Measurements from ENCODE around the gene NUDT1. TPM values are rescaled to one million over a fixed set of nuclear protein-coding genes. Genes with fewer than 3 reads are reported as not detected.

Gene NUDT1
- total RNA-seq, 2 experiments from 2014 or later: 88.4 to 117 TPM

- BruUV-seq (replicated peaks): no TSS peak
- ChIA-PET POLR2A (no interaction called here), CTCF (ENCODE audit: unreplicated experiment) (no interaction called here)
- no peak overlapping the region for H3K27ac ChIP-seq (ENCODE audit: low read depth, low read length, poor library complexity, severe bottlenecking)
- H3K36me3 ChIP-seq (ENCODE audit: insufficient read depth, low read length): peaks cover 88% of the 10 kb centered on the region
- DNase-seq (ENCODE audit: low spot score): no peak
- H4K20me1 ChIP-seq (ENCODE audit: insufficient read depth, low read length): no peaks in the 10 kb centered on the region
- no peak overlapping the region for H3K4me3 ChIP-seq (ENCODE audit: low read depth, low read length, poor library complexity, severe bottlenecking)
- H3K79me2 ChIP-seq (ENCODE audit: insufficient read depth, low read depth, low read length): no peaks in the 10 kb centered on the region
- H3K4me1 ChIP-seq (ENCODE audit: insufficient read depth, low read length, poor library complexity, severe bottlenecking): no peaks in the 10 kb centered on the region
- H3K9me3 ChIP-seq (ENCODE audit: low read length): no peaks in the 10 kb centered on the region
- intact Hi-C loops (cut with micrococcal nuclease; ENCODE audit: unreplicated experiment): no loop called here
- no peak for TF ChIP-seq CTCF (conservative IDR thresholded peaks at IDR 0.05; ENCODE audit: low read length)
- no peak overlapping the region for H2AFZ ChIP-seq (ENCODE audit: low read length)
- no peak overlapping the region for H3K4me2 ChIP-seq (ENCODE audit: low read length)
- no peaks in the 10 kb centered on the region for H3K9me2 ChIP-seq (ENCODE audit: insufficient read depth, low read length)
Measured at GRCh38 chr7:2220030-2220429, 22.0 kb upstream of the NUDT1 start.

GRCh38 chr7:2220506-2220905 is 21.5 kb upstream of the NUDT1 start:
- no TSS peak for BruUV-seq (replicated peaks)
- intact Hi-C loops (cut with micrococcal nuclease; ENCODE audit: unreplicated experiment): no loop called here

GRCh38 chr7:2220954-2221353 is 21.1 kb upstream of the NUDT1 start:
- no peaks in the 10 kb centered on the region for H3K9me2 ChIP-seq (ENCODE audit: insufficient read depth, low read length)
- H3K4me3 ChIP-seq (ENCODE audit: low read depth, low read length, poor library complexity, severe bottlenecking): no peak overlapping the region
- no peaks in the 10 kb centered on the region for H3K4me1 ChIP-seq (ENCODE audit: insufficient read depth, low read length, poor library complexity, severe bottlenecking)
- intact Hi-C loops (cut with micrococcal nuclease; ENCODE audit: unreplicated experiment): no loop called here
- ChIA-PET CTCF (ENCODE audit: unreplicated experiment) (no interaction called here), POLR2A (no interaction called here)
- BruUV-seq (replicated peaks): no TSS peak
- no peak for DNase-seq (ENCODE audit: low spot score)
- no peak for TF ChIP-seq EZH2phosphoT487 (IDR thresholded peaks at IDR 0.05; ENCODE audit: borderline replicate concordance, low read depth, low read length)
- no peak for TF ChIP-seq CTCF (conservative IDR thresholded peaks at IDR 0.05; ENCODE audit: low read length)
- H3K36me3 ChIP-seq (ENCODE audit: insufficient read depth, low read length): peaks cover 90% of the 10 kb centered on the region
- H2AFZ ChIP-seq (ENCODE audit: low read length): no peak overlapping the region
- no peaks in the 10 kb centered on the region for H3K79me2 ChIP-seq (ENCODE audit: insufficient read depth, low read depth, low read length)
- H3K27ac ChIP-seq (ENCODE audit: low read depth, low read length, poor library complexity, severe bottlenecking): no peak overlapping the region
- no peaks in the 10 kb centered on the region for H3K9me3 ChIP-seq (ENCODE audit: low read length)
- H3K4me2 ChIP-seq (ENCODE audit: low read length): no peak overlapping the region
- H4K20me1 ChIP-seq (ENCODE audit: insufficient read depth, low read length): no peaks in the 10 kb centered on the region

More at GRCh38 chr7:2220506-2220905, 21.5 kb upstream of the NUDT1 start:
- TF ChIP-seq EZH2phosphoT487 (IDR thresholded peaks at IDR 0.05; ENCODE audit: borderline replicate concordance, low read depth, low read length) (no peak), CTCF (conservative IDR thresholded peaks at IDR 0.05; ENCODE audit: low read length) (no peak)
- Histone ChIP-seq H3K36me3 (ENCODE audit: insufficient read depth, low read length) (peaks cover 90% of the 10 kb centered on the region), H3K4me2 (ENCODE audit: low read length) (no peak overlapping the region), H3K27ac (ENCODE audit: low read depth, low read length, poor library complexity, severe bottlenecking) (no peak overlapping the region), H3K9me3 (ENCODE audit: low read length) (no peaks in the 10 kb centered on the region), H3K4me1 (ENCODE audit: insufficient read depth, low read length, poor library complexity, severe bottlenecking) (no peaks in the 10 kb centered on the region), H3K4me3 (ENCODE audit: low read depth, low read length, poor library complexity, severe bottlenecking) (no peak overlapping the region), H3K9me2 (ENCODE audit: insufficient read depth, low read length) (no peaks in the 10 kb centered on the region), H4K20me1 (ENCODE audit: insufficient read depth, low read length) (no peaks in the 10 kb centered on the region), H3K79me2 (ENCODE audit: insufficient read depth, low read depth, low read length) (no peaks in the 10 kb centered on the region), H2AFZ (ENCODE audit: low read length) (no peak overlapping the region)
- CTCF ChIA-PET (ENCODE audit: unreplicated experiment): no interaction called here
- no peak for DNase-seq (ENCODE audit: low spot score)
- POLR2A ChIA-PET: no interaction called here
